GM21825 (cell line): ENCODE data around the gene DCUN1D3.
"Not testable (repeated sequence)": the region's sequence is repeated elsewhere in the genome, so short reads cannot be mapped to it uniquely, and the experiment has no call there.

Source experiments
- ATAC-seq: cut with Tn5 transposase; IDR thresholded peaks from one replicate; pipeline ENCODE4 v1.9.1; 2021; ENCODE audit warnings: mild to moderate bottlenecking, moderate library complexity; ENCODE audit not compliant: unreplicated experiment

The DCUN1D3 gene

GRCh38 chr16:20833086-20833485 lies 67.1 kb downstream of the DCUN1D3 start:
- no peak for ATAC-seq

GRCh38 chr16:20830372-20830771 lies 69.8 kb downstream of the DCUN1D3 start:
- no peak for ATAC-seq

- no peak for ATAC-seq
Observed at GRCh38 chr16:20829536-20829935, 70.6 kb downstream of the DCUN1D3 start.

DNA sequence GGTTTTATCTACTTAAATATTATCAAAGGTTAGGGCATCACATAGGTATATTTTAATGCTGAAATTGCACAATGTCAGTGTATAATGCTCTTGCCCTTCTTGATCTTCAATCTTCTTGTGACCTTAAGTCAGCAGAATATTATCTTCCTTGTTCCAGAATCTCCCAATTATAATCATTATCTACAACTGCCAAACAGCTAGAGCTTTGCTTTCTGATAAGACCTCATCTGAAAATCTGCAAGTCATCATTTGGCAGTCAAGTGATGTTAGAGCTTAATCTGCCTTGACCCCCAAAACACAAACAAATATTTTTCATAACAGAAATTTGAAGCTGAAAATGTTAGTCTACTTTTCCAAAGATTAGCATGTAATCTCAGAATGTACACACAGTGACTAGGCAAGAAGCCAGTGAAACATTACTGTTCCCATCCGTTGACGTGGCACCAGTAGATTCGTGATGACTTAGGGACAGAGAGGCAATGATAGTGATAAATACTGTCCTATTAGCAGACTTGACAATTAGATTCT lies 74.1 kb downstream of the DCUN1D3 start:
- ATAC-seq: no peak

GRCh38 chr16:20822521-20823325 lies 77.4 kb downstream of the DCUN1D3 start:
- no peak for ATAC-seq

GRCh38 chr16:20821682-20822081 lies 78.5 kb downstream of the DCUN1D3 start:
- ATAC-seq: no peak

DNA sequence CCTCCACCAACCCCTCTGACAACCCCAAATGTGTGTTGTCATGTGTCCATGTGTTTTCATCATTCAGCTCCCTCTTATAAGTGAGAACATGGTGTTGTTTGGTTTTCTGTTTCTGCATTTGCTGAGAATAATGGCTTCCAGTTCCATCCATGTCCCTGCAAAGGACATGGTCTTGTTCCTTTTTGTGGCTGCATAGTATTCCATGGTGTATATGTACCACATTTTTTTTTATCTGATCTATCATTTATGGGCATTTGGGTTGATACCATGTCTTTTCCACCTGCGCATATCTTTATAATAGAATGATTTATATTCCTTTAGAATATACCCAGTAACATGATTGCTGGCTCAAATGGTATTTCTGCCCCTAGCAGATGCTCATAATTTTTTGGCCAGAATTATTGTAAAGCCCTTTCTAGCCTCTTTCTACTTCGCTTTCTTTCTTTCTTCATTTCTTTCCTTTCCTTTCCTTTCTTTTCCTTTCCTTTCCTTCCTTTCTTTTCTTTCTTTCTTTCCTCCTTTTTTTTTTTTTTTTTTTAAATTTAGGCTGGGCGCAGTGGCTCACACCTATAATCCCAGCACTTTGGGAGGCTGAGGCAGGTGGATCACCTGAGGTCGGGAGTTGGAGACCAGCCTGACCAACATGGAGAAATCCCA lies 81.1 kb downstream of the DCUN1D3 start:
- no peak for ATAC-seq

DNA sequence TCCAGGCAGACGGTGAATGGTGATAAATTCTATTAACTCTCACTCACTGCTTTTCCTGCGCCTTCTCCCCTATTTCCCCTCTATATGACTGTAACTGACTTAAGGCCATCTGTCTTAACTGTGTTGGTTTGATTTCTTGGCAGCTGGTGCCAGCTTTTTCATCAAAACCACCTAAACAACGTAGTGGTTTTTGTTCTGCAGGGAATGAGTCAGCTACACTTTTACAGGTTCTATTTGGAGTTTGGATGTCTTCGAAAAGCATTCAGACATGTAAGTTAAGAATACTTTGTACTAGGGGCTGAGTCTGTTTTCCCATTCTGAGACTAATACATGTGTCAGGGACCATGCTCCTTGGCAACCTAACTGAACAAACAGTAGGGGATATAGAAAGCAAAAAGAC lies 85.4 kb downstream of the DCUN1D3 start:
- ATAC-seq: no peak

DNA sequence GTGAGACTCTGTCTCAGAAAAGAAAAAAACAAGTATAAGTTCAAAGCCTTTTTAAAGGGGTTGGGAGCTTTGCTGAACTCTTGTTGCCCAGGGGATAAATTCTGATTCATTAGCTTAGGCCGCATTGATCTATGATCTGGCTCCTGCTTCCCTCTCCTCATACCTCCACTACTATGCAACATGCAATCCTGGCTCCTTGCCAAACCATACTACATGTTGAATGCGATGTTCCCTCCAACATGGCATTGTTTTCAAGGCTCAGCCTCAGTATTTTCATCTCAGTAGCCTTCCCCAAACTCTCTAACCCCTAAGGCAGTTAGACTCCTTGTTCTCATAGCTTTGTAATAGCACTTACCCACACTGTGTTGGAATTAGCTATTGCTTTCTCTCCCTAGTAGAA lies 87.6 kb downstream of the DCUN1D3 start:
- no peak for ATAC-seq

DNA sequence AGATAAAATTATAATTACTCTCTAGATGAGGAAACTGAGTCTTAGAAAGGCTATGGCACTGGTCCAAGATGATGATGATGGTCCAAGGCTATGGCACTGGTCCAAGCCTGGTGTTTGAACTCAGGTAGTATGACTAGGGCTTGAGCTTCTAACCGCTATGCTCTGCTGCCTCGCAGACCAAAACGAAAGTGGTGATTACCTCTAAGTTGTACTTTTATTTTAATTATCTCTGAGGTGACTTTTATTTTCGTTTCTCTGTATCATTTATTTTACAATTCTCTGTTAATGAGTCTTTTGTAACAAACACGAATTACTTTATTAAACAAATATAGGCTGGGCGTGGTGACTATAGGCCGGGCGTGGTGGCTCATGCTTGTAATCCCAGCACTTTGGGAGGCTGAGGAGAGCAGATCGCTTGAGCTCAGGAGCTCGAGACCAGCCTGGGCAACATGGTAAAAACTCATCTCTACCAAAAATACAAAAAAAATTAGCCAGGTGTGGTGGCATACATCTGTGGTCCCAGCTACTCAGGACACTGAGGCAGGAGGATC lies 88.2 kb downstream of the DCUN1D3 start:
- ATAC-seq: no peak

- no peak for ATAC-seq
Observed at GRCh38 chr16:20807862-20808261, 92.3 kb downstream of the DCUN1D3 start.

DNA sequence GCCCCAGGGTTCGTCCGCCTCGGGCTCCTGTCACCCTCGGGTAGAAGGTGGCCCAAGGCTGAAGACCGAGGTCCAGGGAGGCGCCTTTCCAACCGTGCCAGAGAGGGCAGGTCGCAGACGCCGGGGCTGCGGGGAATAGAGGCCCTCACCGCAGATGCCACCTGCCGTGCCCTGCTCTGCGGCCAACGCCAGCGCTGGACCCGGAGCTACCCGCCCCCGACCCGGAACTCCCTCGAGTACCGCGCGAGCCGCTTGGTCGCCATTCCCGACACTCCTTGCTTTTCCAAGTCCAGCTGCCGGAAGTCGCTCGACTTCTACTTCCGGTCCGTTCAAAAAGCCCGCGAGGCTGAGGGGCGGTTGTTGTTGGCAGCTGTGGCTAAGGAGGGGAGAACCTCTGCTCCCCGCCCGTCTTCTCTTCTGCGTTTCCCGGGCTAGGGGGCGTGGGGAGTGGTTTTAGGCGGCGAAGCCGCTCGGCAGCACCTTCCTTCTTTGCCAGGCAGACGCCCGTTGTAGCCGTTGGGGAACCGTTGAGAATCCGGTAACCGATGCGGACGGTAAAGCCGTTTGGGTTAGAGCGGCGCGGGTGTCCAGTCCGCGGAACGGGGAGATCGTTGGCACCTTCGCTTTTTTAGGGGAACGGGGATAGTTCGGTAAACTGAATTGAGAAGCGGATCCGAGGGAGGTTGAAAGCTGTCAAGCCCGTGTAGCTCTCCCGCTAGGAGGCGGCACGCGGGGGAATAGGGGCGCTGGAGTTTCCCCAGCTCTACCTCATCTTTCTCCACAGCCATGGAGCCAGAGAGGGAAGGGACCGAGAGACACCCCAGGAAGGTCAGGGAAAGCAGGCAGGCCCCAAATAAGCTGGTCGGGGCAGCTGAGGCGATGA lies 93.7 kb downstream of the DCUN1D3 start, which contains the start of the genes ERI2 and REXO5:
Gene ERI2, minus strand, starts transcription at position 305 of the 883 bp plus-strand sequence. Its CDS starts 42 bp downstream, at position 263.
Gene REXO5, plus strand, starts transcription at position 360 of the 883 bp plus-strand sequence. Its CDS starts 427 bp downstream, at position 787.
- ATAC-seq: peak; percentile 80

DNA sequence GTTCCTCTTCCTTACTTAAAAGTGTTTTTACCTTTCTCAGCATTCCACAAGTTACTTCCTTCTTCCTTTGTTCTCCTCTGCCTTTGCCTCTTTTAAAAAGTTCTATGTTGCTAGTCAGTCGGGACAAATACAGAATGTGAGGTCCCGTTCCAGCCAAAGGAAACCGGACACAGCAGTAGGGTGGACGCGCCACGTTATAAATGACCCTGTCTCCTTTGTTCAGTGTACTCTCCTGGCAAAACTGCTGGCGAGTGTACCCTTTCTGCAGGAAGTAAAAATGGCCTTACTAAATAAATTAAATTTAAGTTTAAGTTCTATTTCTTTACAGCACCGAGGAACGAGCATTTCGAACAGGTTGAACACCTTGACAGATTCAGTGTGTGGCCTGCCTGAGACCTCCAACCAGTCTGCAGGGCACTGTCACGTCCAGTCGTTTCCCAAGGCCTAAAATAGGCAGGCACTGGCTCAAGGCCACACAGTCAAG lies 94.4 kb downstream of the DCUN1D3 start:
- ATAC-seq: not testable (repeated sequence)
